Measurements from ENCODE around the gene CALCB.

Gene CALCB

GRCh38 chr11:15097411-15097810 lies 24.0 kb downstream of the CALCB start:
- no peak for DNase-seq (ENCODE audit: low spot score)
- in situ Hi-C loops (cut with MboI; ENCODE audit: low pct_unique_long_range_greater_than_20kb, low sequenced_read_pairs, unreplicated experiment) = no loop called here
- TF ChIP-seq CTCF (IDR thresholded peaks at IDR 0.05; ENCODE audit: extremely low read depth, insufficient read depth, missing control alignments) = no peak

- DNase-seq (ENCODE audit: low spot score) = no peak
- TF ChIP-seq CTCF (IDR thresholded peaks at IDR 0.05; ENCODE audit: extremely low read depth, insufficient read depth, missing control alignments) = no peak
- in situ Hi-C loops (cut with MboI; ENCODE audit: low pct_unique_long_range_greater_than_20kb, low sequenced_read_pairs, unreplicated experiment) = no loop called here
Observed at GRCh38 chr11:15099267-15099666, 25.9 kb downstream of the CALCB start.

- in situ Hi-C loops (cut with MboI; ENCODE audit: low pct_unique_long_range_greater_than_20kb, low sequenced_read_pairs, unreplicated experiment) = no loop called here
- DNase-seq (ENCODE audit: low spot score) = peak; percentile 45
- peak; percentile 92 for TF ChIP-seq CTCF (IDR thresholded peaks at IDR 0.05; ENCODE audit: extremely low read depth, insufficient read depth, missing control alignments)
Observed at GRCh38 chr11:15101072-15101709, 27.8 kb downstream of the CALCB start.

- in situ Hi-C loops (cut with MboI; ENCODE audit: low pct_unique_long_range_greater_than_20kb, low sequenced_read_pairs, unreplicated experiment) = no loop called here
- TF ChIP-seq CTCF (IDR thresholded peaks at IDR 0.05; ENCODE audit: extremely low read depth, insufficient read depth, missing control alignments) = no peak
- DNase-seq (ENCODE audit: low spot score) = no peak
Observed at GRCh38 chr11:15104166-15104565, 30.8 kb downstream of the CALCB start.

GRCh38 chr11:15106201-15106965 lies 33.0 kb downstream of the CALCB start:
- in situ Hi-C loops (cut with MboI; ENCODE audit: low pct_unique_long_range_greater_than_20kb, low sequenced_read_pairs, unreplicated experiment) = no loop called here
- DNase-seq (ENCODE audit: low spot score) = no peak
- no peak for TF ChIP-seq CTCF (IDR thresholded peaks at IDR 0.05; ENCODE audit: extremely low read depth, insufficient read depth, missing control alignments)

- in situ Hi-C loops (cut with MboI; ENCODE audit: low pct_unique_long_range_greater_than_20kb, low sequenced_read_pairs, unreplicated experiment) = no loop called here
- no peak for DNase-seq (ENCODE audit: low spot score)
- TF ChIP-seq CTCF (IDR thresholded peaks at IDR 0.05; ENCODE audit: extremely low read depth, insufficient read depth, missing control alignments) = no peak
Observed at GRCh38 chr11:15107730-15108515, 34.5 kb downstream of the CALCB start.

Measured in GM13977 (cell line).